Stimulated activated CD8-positive, alpha-beta memory T cell treated with anti-CD3 and anti-CD28 coated beads, Interleukin-15, amount 100 ng/mL, for 1 hour (primary cell): ENCODE results near the gene ARID5B.
A peak's percentile ranks its signal among the peaks of the same experiment; 100 is the strongest.
"Not testable (repeated sequence)": the region's sequence is repeated elsewhere in the genome, so short reads cannot be mapped to it uniquely, and the experiment has no call there.

Experiments used
- DNase-seq: peaks from one replicate; pipeline ENCODE4 v3.0.0-alpha.2; 2020; ENCODE audit warnings: low read depth

Gene ARID5B, protein sequence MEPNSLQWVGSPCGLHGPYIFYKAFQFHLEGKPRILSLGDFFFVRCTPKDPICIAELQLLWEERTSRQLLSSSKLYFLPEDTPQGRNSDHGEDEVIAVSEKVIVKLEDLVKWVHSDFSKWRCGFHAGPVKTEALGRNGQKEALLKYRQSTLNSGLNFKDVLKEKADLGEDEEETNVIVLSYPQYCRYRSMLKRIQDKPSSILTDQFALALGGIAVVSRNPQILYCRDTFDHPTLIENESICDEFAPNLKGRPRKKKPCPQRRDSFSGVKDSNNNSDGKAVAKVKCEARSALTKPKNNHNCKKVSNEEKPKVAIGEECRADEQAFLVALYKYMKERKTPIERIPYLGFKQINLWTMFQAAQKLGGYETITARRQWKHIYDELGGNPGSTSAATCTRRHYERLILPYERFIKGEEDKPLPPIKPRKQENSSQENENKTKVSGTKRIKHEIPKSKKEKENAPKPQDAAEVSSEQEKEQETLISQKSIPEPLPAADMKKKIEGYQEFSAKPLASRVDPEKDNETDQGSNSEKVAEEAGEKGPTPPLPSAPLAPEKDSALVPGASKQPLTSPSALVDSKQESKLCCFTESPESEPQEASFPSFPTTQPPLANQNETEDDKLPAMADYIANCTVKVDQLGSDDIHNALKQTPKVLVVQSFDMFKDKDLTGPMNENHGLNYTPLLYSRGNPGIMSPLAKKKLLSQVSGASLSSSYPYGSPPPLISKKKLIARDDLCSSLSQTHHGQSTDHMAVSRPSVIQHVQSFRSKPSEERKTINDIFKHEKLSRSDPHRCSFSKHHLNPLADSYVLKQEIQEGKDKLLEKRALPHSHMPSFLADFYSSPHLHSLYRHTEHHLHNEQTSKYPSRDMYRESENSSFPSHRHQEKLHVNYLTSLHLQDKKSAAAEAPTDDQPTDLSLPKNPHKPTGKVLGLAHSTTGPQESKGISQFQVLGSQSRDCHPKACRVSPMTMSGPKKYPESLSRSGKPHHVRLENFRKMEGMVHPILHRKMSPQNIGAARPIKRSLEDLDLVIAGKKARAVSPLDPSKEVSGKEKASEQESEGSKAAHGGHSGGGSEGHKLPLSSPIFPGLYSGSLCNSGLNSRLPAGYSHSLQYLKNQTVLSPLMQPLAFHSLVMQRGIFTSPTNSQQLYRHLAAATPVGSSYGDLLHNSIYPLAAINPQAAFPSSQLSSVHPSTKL

DNA sequence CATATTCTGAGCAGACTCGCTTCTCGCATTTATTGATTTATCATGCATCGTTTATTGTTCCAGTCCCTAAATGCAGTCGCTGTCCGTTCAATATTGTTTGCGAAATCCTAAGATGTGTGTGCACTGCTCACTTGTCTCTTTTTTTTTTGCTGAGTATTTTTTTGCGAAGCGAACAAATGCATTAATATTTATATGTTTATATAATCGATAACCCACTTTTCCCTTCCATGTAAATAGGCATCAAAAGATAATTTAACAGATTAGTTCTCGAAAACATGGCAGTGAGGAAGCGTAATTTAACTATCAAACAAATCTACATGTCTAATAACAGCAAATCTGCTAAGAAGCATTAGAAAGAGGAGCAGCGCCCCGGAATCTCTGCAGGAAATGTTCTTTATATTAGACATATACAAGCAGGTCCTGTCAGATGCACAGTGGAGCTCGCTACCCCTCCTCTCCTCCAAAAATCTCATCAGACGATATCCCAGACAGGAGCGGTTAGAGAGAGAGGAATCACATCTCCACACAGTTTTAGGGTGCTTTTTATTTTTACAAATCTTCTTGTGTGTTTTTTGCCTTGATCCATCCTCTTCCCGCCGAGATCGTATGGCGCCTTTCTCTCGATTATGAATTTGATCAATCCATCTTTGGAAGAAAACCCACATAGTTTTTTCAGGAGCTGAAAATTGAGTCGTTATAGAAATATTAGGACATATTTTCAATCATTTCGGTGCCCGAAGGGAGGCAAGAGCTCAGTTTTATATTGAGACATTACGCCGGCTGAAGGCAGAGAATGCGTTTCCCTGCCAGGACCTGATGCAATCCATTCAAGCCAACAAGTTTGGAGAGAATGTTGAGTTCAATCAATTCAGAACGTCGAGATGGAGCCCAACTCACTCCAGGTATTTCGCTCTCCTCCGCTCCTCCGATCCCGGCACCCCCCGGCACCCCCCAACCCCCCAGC, at the start of gene ARID5B:
ARID5B (plus strand) TSS at position 871 of the 964 bp plus-strand sequence; CDS start at position 882, 11 bp downstream.
- DNase-seq, result no peak

GRCh38 chr10:61852261-61852660, 49.2 kb upstream of the ARID5B start:
- DNase-seq, result no peak

- no peak for DNase-seq
Observed at GRCh38 chr10:61855771-61856170, 45.7 kb upstream of the ARID5B start.

GRCh38 chr10:61857746-61858145, 43.8 kb upstream of the ARID5B start:
- DNase-seq, result no peak

GRCh38 chr10:61859786-61860185, 41.7 kb upstream of the ARID5B start:
- no peak for DNase-seq

DNA sequence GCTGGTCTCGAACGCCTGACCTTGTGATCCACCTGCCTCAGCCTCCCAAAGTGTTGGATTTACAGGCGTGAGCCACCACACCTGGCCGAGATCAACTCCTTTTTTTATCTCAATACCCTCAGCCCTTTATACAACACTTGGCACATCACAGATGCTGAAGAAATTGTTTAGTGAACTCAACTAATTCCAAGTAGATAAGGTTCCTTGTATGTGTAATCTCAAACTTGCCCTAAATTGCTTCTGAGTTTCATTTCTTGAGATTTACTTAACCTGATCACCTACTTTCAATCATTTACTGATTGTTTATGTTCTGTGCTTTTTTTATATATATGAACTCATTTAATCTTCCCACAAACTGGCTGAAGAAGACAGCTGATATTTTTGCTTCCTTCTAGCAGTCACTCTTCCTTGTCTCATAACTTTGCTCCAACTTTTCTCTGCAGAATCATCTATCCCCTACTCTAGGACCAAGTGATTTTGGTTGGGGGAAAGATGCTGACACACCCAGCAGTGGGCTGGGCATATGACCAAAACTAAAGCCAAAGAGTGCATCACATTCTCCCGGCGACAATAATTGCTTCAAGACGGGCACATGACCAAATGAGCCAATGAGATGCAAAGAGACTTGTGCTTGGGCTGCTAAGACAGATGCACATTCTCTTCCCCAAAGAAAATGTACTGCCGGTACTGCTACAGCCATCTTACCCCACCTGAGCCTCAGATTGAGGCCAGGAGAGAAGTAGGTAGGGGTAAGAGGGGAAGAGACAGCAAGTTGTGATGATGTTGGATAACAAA, 40.3 kb upstream of the ARID5B start:
- DNase-seq, result no peak

- DNase-seq, result no peak
Observed at GRCh38 chr10:61863981-61864380, 37.5 kb upstream of the ARID5B start.

- DNase-seq, result no peak
Observed at GRCh38 chr10:61866700-61867368, 34.7 kb upstream of the ARID5B start.

- DNase-seq, result not testable (repeated sequence)
Observed at GRCh38 chr10:61867374-61867773, 34.1 kb upstream of the ARID5B start.

DNA sequence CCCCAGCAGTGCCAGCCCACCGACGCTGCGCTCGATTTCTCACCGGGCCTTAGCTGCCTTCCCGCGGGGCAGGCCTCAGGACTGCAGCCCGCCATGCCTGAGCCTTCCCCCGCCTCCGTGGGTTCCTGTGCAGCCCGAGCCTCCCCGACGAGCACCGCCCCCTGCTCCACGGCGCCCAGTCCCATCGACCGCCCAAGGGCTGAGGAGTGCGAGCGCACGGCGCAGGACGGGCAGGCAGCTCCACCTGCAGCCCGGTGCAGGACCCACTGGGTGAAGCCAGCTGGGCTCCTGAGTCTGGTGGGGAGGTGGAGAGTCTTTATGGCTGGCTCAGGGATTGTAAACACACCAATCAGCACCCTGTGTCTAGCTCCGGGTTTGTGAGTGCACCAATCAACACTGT, 33.7 kb upstream of the ARID5B start:
- DNase-seq, result peak; percentile 14

DNA sequence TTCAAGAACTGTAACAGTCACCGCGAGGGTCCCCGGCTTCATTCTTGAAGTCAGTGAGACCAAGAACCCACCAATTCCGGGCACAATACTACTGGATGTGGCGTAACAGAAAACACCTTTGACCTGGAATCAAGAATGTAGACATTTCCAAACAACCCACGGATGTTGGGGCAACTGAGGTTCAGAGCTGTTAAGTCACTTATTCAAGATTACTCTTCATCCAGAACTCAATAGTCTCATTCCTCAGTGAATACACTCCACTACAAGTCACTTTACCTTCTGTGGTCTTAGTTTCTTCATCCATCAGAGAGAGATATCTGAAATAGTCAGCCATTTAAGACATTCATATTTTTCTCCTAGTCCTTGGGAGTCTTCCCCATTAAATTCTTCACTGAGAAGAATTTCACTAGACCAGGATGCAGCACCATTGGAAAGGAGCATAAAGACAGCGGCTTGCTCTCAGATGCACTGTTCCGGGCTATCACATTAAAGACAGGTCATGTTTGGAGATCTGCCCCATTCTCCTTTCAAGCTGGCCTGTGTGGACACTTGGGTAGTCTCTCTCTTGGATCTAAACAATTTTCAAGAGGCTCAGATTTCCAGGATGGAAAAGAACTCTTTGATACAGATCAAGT, 32.3 kb upstream of the ARID5B start:
- DNase-seq, result no peak

DNA sequence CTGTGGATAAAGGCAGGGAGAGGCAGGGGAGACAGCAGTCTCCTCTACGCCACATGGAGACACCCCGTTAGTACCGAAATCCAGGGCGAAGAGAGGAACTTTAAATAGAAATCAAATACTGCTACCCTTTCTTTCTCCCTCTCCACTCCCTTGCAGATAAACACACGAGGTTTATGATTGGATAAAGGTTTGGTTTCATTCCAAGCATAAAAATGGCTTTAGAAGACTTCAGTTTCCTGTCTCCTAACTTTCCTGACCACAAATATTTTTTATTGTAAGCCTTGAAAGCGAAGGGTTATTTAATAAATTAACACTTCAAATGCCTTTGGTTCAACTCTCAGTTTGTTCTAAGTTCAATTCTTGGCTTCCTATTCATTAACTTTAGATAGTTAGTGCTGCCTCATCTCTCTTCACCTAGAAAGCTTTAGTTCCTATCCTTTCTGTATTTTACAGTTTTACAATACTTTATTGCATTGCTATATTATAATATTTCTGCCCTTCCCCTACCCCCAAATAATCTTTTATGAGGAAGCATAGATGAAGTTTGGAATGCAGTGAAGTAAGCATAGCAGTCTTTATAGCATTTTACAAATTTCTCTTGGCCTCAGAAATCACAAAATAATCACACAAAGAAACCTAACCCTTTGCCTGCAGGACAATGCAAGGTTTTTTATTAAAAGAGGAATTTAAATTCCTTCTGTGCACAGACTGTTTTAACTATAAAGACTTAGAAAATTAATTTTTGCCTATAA, 31.5 kb upstream of the ARID5B start:
- no peak for DNase-seq

- DNase-seq, result no peak
Observed at GRCh38 chr10:61870526-61870895, 31.0 kb upstream of the ARID5B start.

GRCh38 chr10:61871487-61871886, 30.0 kb upstream of the ARID5B start:
- DNase-seq, result no peak

DNA sequence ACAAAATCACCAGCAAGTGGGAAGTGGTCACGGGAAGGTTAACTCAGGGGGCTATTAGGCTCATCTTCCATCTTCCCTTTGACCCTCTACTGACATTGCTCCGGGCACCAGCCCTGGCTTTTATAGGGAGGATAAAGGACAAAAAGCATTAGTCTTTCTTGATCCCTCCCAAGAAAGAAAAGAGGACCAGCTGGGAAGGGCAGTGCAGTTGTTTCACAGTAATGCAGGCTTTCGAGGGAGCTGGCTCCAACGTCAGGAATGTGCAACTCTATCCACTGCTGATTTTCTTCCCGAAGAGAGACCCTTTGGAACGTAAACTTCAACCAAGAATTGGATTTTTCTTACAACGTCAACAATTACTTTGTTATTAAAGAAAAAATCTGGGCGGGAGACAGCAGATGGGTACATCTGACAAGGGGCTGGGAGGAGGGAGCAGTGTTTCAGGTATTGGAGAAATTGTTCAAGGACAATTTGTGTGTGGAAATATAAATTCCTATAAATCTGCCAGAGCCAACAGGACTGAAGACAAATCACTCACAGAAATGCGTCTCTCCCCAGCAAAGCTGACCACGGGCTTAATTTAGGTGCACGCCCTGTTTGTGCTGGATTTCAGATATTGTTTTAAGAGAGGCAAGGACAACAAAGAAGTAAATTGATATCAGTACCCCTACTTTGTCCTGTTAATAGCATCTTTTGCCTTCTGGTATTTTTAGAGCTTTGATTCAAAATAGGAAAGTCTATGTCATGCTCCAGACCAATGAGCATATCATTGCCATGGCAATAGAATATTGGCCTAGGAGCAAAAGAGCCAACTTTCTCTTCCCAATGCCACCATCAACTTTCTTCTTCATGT, 23.4 kb upstream of the ARID5B start:
- DNase-seq, result no peak

GRCh38 chr10:61878740-61879068, 22.8 kb upstream of the ARID5B start:
- DNase-seq, result no peak

GRCh38 chr10:61882621-61883370, 18.7 kb upstream of the ARID5B start:
- DNase-seq, result no peak
